ENCODE data around the gene BBS4.

GRCh38 chr15:72685925-72686794 is at the start of gene BBS4, which contains the start of gene HIGD2B:
- TF ChIP-seq CTCF (IDR thresholded peaks at IDR 0.05 in 2 of 3, conservative IDR thresholded peaks at IDR 0.05 in 1 of 3; ENCODE audit: insufficient read depth in 2 of 3, low read depth in 1 of 3, low read length in 3 of 3) (no peak), ZNF24 (IDR thresholded peaks at IDR 0.05) (no peak), HDAC6 (IDR thresholded peaks at IDR 0.05; ENCODE audit: low read depth, low read length) (no peak), MTF1 (CRISPR knock-in tag; IDR thresholded peaks at IDR 0.05; ENCODE audit: borderline replicate concordance) (no peak), JUND (IDR thresholded peaks at IDR 0.05; ENCODE audit: borderline replicate concordance, low read depth, low read length) (peak; percentile 60), JUND (tag; IDR thresholded peaks at IDR 0.05; ENCODE audit: borderline replicate concordance, low read depth, low read length) (0 out of 3 replicates have a peak, but pooled peaks have one; percentile 6), SMC3 (conservative IDR thresholded peaks at IDR 0.05; ENCODE audit: insufficient read depth, low read depth, low read length) (no peak), MAX (CRISPR knock-in tag; IDR thresholded peaks at IDR 0.05) (no peak; the same call in 1 of the 2 replicates), THRAP3 (IDR thresholded peaks at IDR 0.05; ENCODE audit: borderline replicate concordance) (no peak)

Measured in K562 (cell line).